Activated B cell treated with CpG ODN at 0.5 μM for 24 hours (primary cell): Measurements from ENCODE around the gene MB. TPM values are rescaled to one million over a fixed set of nuclear protein-coding genes. Genes with fewer than 3 reads are reported as not detected.

Experiments used
- ATAC-seq: fragments of 200-7000 bp; cut with Tn5 transposase; one replicate; pipeline ENCODE4 v1.10.0; 2021; ENCODE audit warnings: low read depth, mild to moderate bottlenecking, moderate library complexity
- CTCF ChIA-PET: fragments of 350-600 bp; sonication (Branson Sonifier 250); formaldehyde crosslinking; loops from one replicate; lab custom pipeline; 2021; ENCODE audit warnings: antibody characterized with exemption; lab: Charles Lee
- POLR2A ChIA-PET: fragments of 350-600 bp; sonication (Branson Sonifier 250); formaldehyde crosslinking; loops from one replicate; lab custom pipeline; 2021; ENCODE audit warnings: antibody characterized with exemption; lab: Charles Lee
- DNase-seq: peaks from one replicate; pipeline ENCODE4 v3.0.0; 2022
- H3K27ac Mint-ChIP-seq: one replicate; pipeline ENCODE4 v1.8.0; 2020; ENCODE audit warnings: mixed read lengths
- H3K27me3 Mint-ChIP-seq: one replicate; pipeline ENCODE4 v1.8.0; 2021; ENCODE audit warnings: mixed read lengths
- H3K36me3 Mint-ChIP-seq: one replicate; pipeline ENCODE4 v1.8.0; 2021; ENCODE audit warnings: low read depth, mixed read lengths
- H3K4me1 Mint-ChIP-seq: one replicate; pipeline ENCODE4 v1.8.0; 2021; ENCODE audit warnings: mixed read lengths
- H3K4me3 Mint-ChIP-seq: one replicate; pipeline ENCODE4 v1.8.0; 2020; ENCODE audit warnings: mild to moderate bottlenecking, mixed read lengths
- H3K9me3 Mint-ChIP-seq: one replicate; pipeline ENCODE4 v1.8.0; 2020; ENCODE audit warnings: mixed read lengths
- CTCF ChIP-seq: fragments of 200-600 bp; IDR thresholded peaks from one replicate; pipeline ENCODE4 v1.8.0; 2022; ENCODE audit warnings: antibody characterized with exemption, mild to moderate bottlenecking
- intact Hi-C: fragments of 100-400 bp; cut with micrococcal nuclease; formaldehyde crosslinking; loops from one replicate; pipeline ENCODE4 v1.15.1; 2024
- total RNA-seq: library from RNA; stranded (reverse); gene quantifications from 2 replicates; pipeline ENCODE4 v1.2.3, GENCODE V29; 2022

The MB gene
- total RNA-seq, 1 donor from 2014 or later: not detected

DNA sequence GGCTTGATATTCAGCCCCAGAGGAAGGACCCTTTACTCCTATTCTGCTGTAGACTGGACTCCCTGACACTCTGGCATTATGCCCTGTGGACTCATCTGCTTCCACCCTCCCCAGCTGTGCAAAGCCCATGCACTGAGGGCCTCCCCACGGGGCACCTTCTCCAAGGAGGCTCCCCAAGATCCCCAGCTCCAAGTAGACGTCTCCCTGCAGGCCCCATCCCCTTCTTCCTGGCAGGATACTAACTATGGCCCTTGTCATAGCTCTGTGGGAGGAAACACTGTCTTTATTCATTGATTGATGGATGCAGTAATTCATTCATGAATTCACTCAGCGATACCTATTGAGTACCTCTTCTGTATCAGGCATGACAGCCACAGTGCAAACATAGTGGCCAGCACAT is 15.8 kb upstream of the MB start:
- Mint-ChIP-seq H3K27me3 (peaks cover 15% of the 10 kb centered on the region), H3K9me3 (peaks cover 1% of the 10 kb centered on the region), H3K36me3 (no peaks in the 10 kb centered on the region), H3K4me3 (no peak overlapping the region), H3K27ac (no peak overlapping the region), H3K4me1 (peaks cover 8% of the 10 kb centered on the region)
- CTCF ChIA-PET: no interaction called here
- POLR2A ChIA-PET: no interaction called here
- no peak for ATAC-seq
- no peak for DNase-seq
- intact Hi-C loops: loop anchor here (5.0 kb wide), 1 partner anchor 209 kb away; no protein-coding TSS in a partner anchor
- no peak for TF ChIP-seq CTCF

DNA sequence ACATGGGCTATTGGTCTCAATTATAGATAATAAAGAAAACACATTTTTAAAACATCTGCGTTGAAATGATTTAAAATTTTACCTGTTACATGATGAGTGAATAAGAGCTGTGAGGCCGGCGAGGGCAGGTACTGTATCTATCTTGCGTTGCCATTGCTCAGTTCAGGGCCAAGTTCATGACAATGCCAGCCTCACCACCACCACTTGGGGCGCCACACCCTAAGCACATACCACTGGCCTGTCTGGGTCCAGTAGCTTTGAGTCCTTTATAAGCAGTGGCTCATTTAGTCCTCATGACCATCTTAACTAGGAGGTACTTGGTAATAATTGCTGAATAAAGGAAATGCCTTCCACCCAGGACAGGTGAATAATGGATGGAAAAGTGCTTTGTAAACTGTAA is 14.5 kb upstream of the MB start:
- Mint-ChIP-seq H3K9me3 (peaks cover 1% of the 10 kb centered on the region), H3K27ac (no peak overlapping the region), H3K4me1 (peaks cover 17% of the 10 kb centered on the region), H3K27me3 (peaks cover 23% of the 10 kb centered on the region), H3K4me3 (no peak overlapping the region), H3K36me3 (no peaks in the 10 kb centered on the region)
- ChIA-PET CTCF (interaction anchor here (0.7 kb wide), 1 partner anchor 25 kb away, joined by 3 read pairs; no protein-coding TSS in a partner anchor), POLR2A (no interaction called here)
- DNase-seq (no peak), ATAC-seq (peak; percentile 59)
- no peak for TF ChIP-seq CTCF
- intact Hi-C loops: loop anchor here (5.0 kb wide), 1 partner anchor 211 kb away; no protein-coding TSS in a partner anchor

DNA sequence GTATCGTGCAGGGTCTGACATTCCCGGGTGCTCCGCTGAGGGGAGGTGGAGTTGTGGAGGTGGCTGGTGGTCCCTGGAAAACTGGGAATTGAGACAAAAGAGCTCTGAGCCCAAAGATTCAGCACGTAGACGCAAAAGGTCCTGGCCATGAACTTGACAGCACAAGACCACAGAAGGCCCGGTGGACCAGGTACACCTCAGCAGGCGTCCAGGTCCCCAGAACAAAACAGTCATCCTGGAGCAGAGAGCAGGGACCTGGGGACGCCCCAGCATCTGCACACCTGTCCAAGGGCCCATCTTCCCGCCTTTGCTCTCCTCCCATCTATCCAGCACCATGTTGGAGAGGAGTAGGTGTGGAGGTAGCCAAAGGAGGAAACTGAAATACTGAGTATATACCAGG is 13.8 kb upstream of the MB start:
- Mint-ChIP-seq H3K9me3 (peaks cover 1% of the 10 kb centered on the region), H3K36me3 (no peaks in the 10 kb centered on the region), H3K4me1 (peaks cover 17% of the 10 kb centered on the region), H3K4me3 (no peak overlapping the region), H3K27me3 (peaks cover 28% of the 10 kb centered on the region), H3K27ac (no peak overlapping the region)
- TF ChIP-seq CTCF: no peak
- POLR2A ChIA-PET: no interaction called here
- CTCF ChIA-PET: no interaction called here
- ATAC-seq (no peak), DNase-seq (no peak)
- intact Hi-C loops: loop anchor here (5.0 kb wide), 1 partner anchor 211 kb away; no protein-coding TSS in a partner anchor

DNA sequence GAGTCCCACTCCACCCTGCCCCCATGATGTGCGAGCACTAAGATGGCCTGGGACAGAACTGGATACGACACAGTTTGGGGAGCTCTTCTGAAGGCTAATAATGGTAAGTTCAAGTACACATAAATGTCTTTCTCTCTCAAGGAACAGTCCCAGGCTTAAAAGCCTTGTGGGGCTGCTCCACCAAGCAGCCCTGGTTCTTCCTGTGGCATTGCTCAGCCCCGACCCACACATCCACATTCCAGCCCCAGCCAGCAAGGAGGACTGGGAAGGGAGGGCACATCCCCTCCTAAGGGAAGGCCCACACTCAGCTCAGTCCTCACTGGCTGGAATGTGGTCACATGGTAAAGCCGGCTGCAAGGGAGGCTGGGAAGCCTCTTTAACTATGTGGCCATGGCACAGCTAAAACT is 13.3 kb upstream of the MB start:
- DNase-seq (no peak), ATAC-seq (no peak)
- intact Hi-C loops: loop anchor here (5.0 kb wide), 1 partner anchor 212 kb away; no protein-coding TSS in a partner anchor
- Mint-ChIP-seq H3K4me3 (no peak overlapping the region), H3K27me3 (peaks cover 32% of the 10 kb centered on the region), H3K27ac (no peak overlapping the region), H3K4me1 (peaks cover 17% of the 10 kb centered on the region), H3K36me3 (no peaks in the 10 kb centered on the region), H3K9me3 (peaks cover 2% of the 10 kb centered on the region)
- no peak for TF ChIP-seq CTCF
- ChIA-PET CTCF (no interaction called here), POLR2A (no interaction called here)

DNA sequence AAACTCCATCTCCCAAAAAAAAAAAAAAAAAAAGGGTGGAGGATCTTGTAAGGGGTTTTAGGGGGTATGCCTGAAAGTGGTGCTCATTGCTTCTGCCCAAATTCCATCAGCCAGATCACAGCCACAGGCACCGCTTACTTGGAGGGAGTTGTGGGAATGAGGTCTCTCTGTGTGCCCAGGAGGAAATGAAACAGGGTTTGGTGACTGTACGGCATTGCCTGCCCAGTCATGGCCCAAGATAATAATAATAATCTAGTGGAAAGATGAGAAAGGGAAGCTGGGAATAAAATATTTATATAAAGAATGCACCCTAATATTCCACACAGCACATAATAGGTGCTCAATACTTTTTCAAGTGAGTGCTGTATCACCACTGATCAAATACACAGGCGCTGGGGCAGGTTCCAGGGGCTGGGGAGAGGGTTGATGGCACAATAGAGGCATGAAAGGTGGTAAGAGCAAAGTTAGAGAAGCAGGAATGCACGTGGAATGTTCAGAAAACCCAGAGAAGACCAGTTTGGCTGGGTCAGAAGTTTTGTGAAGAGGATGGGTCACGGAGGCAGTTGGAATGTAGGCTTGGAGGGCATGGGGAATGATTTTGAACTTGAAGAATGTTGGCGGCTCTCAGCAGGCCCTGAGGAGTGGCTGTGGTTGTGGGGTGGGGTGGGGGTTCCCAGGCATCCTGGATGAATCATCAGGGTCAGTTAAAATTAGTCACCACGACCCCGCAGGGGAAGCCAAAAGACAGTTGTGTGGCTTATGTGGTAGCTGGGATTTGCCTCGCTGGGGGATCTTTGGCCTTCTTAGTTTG is 12.5 kb upstream of the MB start:
- H3K4me3 Mint-ChIP-seq: no peak overlapping the region
- DNase-seq (no peak), ATAC-seq (peak; percentile 60)
- peaks cover 35% of the 10 kb centered on the region for H3K27me3 Mint-ChIP-seq
- POLR2A ChIA-PET: interaction anchor here (0.7 kb wide), 1 partner anchor 653 kb away, joined by 8 read pairs; no protein-coding TSS in a partner anchor
- H3K36me3 Mint-ChIP-seq: no peaks in the 10 kb centered on the region
- intact Hi-C loops: loop anchor here (5.0 kb wide), 1 partner anchor 213 kb away; no protein-coding TSS in a partner anchor
- H3K4me1 Mint-ChIP-seq: peaks cover 17% of the 10 kb centered on the region
- no peak for TF ChIP-seq CTCF
- CTCF ChIA-PET: interaction anchor here (0.6 kb wide), 1 partner anchor 338 kb away, joined by 3 read pairs; no protein-coding TSS in a partner anchor
- H3K27ac Mint-ChIP-seq: no peak overlapping the region
- H3K9me3 Mint-ChIP-seq: peaks cover 3% of the 10 kb centered on the region
